Stimulated activated naive CD8-positive, alpha-beta T cell treated with anti-CD3 and anti-CD28 coated beads, Interleukin-15, Interleukin-2, amounts not matched to agents 100 U/mL and 50 U/mL, for 24 hours (primary cell): ENCODE measurements around the gene RTCA.
"Not testable (repeated sequence)": the region's sequence is repeated elsewhere in the genome, so short reads cannot be mapped to it uniquely, and the experiment has no call there.

Experiments
- ATAC-seq: fragments of 150-1000 bp; cut with Tn5 transposase; one replicate; pipeline ENCODE4 v1.10.0; 2021
- DNase-seq: peaks from one replicate; pipeline ENCODE4 v3.0.0; 2021

The RTCA gene

DNA sequence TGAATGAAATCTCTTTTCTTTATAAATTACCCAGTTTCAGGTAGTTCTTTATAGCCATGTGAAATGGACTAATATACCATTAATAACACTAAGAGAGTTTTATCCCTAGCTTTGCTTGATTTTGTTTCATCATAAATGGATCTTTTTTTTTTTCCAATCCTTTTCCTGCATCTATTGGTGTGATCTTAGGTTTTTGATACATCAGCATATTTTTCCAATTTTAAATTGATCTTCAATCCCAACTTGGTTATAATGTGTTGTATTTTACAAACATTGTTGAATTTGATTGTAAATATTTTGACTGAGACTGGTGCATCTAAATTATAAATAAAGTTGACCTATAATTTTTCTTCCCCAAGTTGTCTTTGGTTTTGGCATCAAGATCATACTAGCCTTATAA is 4.3 kb upstream of the RTCA start:
- no peak for ATAC-seq
- no peak for DNase-seq

GRCh38 chr1:100264081-100264480 is 1.9 kb upstream of the RTCA start:
- not testable (repeated sequence) for DNase-seq, ATAC-seq

GRCh38 chr1:100265562-100265930 is 470 bp upstream of the RTCA start:
- no peak for DNase-seq

GRCh38 chr1:100266741-100267140 is 725 bp downstream of the RTCA start:
- DNase-seq, result peak; percentile 34
- peak; percentile 10 for ATAC-seq

More at GRCh38 chr1:100265562-100265930, 470 bp upstream of the RTCA start:
- ATAC-seq, result peak; percentile 25

- ATAC-seq, result no peak
- no peak for DNase-seq
These were observed 1.3 kb downstream of the RTCA start for GRCh38 chr1:100267284-100267683.

GRCh38 chr1:100268202-100268601 is 2.2 kb downstream of the RTCA start:
- ATAC-seq (no peak), DNase-seq (no peak)

DNA sequence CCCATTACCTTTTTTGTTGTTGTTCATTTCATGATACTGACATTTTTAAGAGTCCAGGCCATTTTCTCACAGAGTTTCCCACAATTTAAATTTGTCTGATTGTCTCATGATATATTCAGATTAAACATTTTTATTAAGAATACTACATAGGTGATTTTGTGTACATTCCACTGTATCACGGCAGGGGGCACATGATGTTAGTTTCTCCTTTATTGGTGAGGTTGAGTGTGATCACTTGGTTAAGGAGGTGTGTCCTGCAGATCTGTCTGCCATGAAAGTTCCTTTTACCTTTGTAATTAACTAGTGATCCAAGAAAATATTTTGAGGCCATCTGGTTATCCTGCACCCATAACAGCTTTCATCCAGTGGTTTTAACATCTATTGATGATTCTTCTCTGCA is 11.8 kb downstream of the RTCA start:
- ATAC-seq (no peak), DNase-seq (no peak)

GRCh38 chr1:100279358-100279923 is 13.4 kb downstream of the RTCA start:
- ATAC-seq (no peak), DNase-seq (no peak)

GRCh38 chr1:100279954-100280682 is 14.1 kb downstream of the RTCA start:
- no peak for ATAC-seq
- DNase-seq, result no peak

GRCh38 chr1:100284591-100284990 is 18.6 kb downstream of the RTCA start:
- ATAC-seq, result no peak

GRCh38 chr1:100287162-100287561 is 21.1 kb downstream of the RTCA start:
- ATAC-seq, result no peak
- no peak for DNase-seq

More at GRCh38 chr1:100284591-100284990, 18.6 kb downstream of the RTCA start:
- no peak for DNase-seq

DNA sequence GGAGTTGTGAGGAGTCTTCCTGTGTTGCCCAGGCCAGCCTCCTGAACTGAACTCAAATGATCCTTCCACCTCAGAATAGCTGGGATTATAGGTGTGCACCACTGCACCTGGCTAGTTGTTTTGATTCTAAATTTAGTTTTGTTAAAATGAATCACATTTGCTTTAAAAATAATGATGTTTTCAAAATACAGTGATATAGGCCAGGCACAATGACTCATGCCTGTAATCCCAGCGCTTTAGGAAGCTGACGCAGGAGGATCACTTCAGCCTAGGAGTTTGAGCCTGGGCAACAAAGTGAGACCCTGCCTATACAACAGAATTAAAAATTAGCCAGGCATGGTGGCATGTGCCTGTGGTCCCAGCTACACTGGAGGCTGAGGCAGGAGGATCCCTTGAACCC is 24.3 kb downstream of the RTCA start:
- ATAC-seq, result no peak
- no peak for DNase-seq

GRCh38 chr1:100292711-100293110 is 26.7 kb downstream of the RTCA start:
- DNase-seq (no peak), ATAC-seq (no peak)

DNA sequence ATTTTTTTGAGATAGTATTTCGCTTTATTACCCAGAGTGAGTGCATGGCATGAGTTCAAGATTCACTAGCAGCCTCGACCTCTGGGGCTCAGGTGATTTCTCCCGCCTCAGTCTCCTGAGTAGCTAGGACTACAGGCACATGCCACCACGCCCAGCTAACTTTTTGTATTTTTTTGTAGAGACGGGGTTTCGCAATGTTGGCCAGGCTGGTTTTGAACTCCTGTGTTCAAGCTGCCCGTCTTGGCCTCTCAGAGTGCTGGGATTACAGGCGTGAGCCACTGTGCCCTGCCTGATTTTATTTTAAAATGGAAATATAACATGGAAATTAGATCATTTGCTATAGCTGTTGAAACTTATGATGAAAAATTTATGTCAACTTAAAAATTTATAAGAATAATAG is 30.1 kb downstream of the RTCA start:
- ATAC-seq (no peak), DNase-seq (no peak)

- DNase-seq, ATAC-seq: not testable (repeated sequence)
These were observed 31.0 kb downstream of the RTCA start for GRCh38 chr1:100296997-100297396.

- ATAC-seq (no peak), DNase-seq (no peak)
These were observed 32.5 kb downstream of the RTCA start for GRCh38 chr1:100298512-100298911.

DNA sequence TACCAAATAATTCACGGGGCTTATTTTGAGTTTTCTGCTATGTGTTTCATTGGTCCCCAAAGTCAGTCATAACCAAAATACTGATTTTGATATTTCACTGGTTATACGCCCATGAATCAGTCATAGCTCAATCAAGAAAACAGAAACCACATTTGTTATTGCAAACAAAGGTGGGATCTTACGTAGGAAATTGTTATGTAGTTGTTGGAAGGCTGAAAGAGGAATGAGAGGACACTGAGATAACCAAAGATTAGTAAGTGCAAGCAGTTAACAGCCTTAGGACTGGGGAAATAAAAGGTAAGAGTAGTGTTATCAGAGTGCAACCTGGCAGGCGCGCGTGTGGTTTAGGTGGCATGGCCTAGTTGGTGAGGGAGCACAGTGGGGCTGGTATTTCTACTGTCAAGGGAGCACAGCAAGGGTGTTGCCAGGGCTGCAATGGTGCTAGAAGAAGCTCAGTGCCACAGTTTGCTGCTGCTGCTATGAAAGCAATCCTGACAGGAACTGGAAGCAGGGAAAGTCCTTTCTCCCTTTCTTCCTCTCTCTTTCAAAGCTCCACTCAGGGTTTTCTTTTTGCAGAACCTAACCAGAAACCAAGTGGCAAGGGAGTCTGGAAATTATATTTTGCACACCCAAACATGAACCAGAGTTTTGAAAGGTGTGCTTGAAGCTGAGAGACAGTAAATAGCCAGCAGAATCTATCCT is 33.7 kb downstream of the RTCA start:
- DNase-seq (no peak), ATAC-seq (no peak)

GRCh38 chr1:100300691-100301090 is 34.7 kb downstream of the RTCA start:
- ATAC-seq (no peak), DNase-seq (no peak)

GRCh38 chr1:100302739-100303138 is 36.7 kb downstream of the RTCA start:
- no peak for DNase-seq
- no peak for ATAC-seq

DNA sequence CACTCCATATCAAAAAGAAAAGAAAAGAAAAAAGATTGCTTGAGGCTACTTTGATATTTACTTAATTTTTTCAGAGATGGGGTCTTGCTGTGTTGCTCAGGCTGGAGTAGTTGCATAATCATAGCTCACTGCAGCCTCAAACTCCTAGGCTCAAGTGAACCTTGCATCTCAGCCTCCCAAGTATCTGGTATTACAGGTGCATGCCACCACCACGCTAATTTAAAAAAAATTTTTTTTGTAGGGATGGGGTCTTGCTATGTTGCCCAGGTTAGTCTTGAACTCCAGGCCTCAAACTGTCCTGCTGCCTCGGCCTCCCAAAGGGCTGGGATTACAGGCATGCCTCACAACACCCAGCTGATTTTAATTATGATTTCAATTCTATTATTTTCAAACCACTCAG is 38.2 kb downstream of the RTCA start:
- DNase-seq, result no peak
- ATAC-seq, result no peak

DNA sequence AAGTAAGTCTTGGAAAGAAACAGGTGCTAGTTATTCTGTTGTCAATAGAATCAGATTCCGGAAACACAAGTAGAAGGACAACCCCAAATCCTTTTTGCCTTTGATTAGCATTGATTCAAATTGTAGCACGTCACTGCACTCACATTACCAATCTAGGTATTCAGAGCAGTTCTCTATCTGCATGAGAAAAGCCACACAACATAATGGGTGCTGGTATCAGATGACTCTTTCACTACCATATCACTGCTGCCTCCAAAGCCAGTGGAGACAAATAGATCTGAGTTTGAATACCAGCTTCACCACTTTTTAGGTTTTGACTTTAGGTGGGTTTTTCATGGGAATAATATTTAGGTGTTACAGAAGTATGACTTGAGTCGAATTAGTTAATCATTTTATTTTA is 38.9 kb downstream of the RTCA start:
- no peak for ATAC-seq
- no peak for DNase-seq

DNA sequence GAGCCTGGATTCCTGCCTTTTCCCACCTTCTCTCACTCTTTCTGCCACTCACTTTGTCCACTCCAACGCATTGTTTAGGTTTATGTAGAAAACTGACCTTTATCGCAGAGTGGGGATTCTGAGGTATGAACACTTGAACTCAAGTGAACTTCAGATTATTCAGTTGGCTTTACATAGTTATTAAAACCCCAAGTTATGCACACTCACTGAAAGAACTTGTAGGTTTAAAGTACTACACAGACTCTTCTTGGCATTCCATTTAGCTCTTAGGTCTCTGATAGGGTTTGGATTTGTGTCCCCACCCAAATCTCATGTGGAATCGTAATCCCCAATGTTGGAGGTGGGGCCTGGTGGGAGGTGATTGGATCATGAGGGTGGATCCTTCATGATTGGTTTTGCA is 39.9 kb downstream of the RTCA start:
- ATAC-seq, result no peak
- no peak for DNase-seq

GRCh38 chr1:100306735-100307313 is 40.8 kb downstream of the RTCA start:
- DNase-seq (no peak), ATAC-seq (no peak)
